ENCODE results near the gene BMPR1B. TPM values are rescaled to one million over a fixed set of nuclear protein-coding genes. Genes with fewer than 3 reads are reported as not detected.
"Not testable (repeated sequence)": the region's sequence is repeated elsewhere in the genome, so short reads cannot be mapped to it uniquely, and the experiment has no call there.

BMPR1B gene
- total and polyA plus RNA-seq, 10 donors, result 0.12 to 2.4 (median 1.2) TPM

GRCh38 chr4:95051702-95052020 lies 293.9 kb downstream of the BMPR1B start:
- Histone ChIP-seq H3K27ac (no peak overlapping the region), H3K4me1 (no peaks in the 10 kb centered on the region), H3K9me3 (no peaks in the 10 kb centered on the region), H3K4me3 (no peak overlapping the region), H3K27me3 (replicated peaks in 1 of 7) (no peaks in the 10 kb centered on the region), H3K36me3 (no peaks in the 10 kb centered on the region)
- TF ChIP-seq POLR2A (IDR thresholded peaks at IDR 0.05) (no peak), CTCF (IDR thresholded peaks at IDR 0.05 in 8 of 11, conservative IDR thresholded peaks at IDR 0.05 in 3 of 11) (no peak), POLR2AphosphoS5 (IDR thresholded peaks at IDR 0.05) (no peak)
- 61 to 81% (median 73%) methylated on average over 2 of the region's 2 CpGs for WGBS, 5 donors
- intact Hi-C loops (cut with DNase I; ENCODE audit: low total_unique reads), result no loop called here
- DNase-seq, result no peak

GRCh38 chr4:95058991-95059390 lies 301.2 kb downstream of the BMPR1B start:
- 93 to 100% (median 94%) methylated on average over 1 of the region's 1 CpG for WGBS, 5 donors
- Histone ChIP-seq H3K4me1 (peaks cover 0 to 10% (median 0%) of the 10 kb centered on the region in 6 donors), H3K36me3 (no peaks in the 10 kb centered on the region), H3K4me3 (no peak overlapping the region), H3K9me3 (no peaks in the 10 kb centered on the region), H3K27me3 (replicated peaks in 1 of 7) (no peaks in the 10 kb centered on the region), H3K27ac (no peak overlapping the region)
- TF ChIP-seq POLR2A (IDR thresholded peaks at IDR 0.05) (no peak), CTCF (IDR thresholded peaks at IDR 0.05 in 8 of 11, conservative IDR thresholded peaks at IDR 0.05 in 3 of 11) (no peak), POLR2AphosphoS5 (IDR thresholded peaks at IDR 0.05) (no peak)
- intact Hi-C loops (cut with DNase I; ENCODE audit: low total_unique reads), result no loop called here
- DNase-seq, result no peak

- Histone ChIP-seq H3K4me1 (peaks cover 0 to 10% (median 0%) of the 10 kb centered on the region in 6 donors), H3K27me3 (replicated peaks in 1 of 7) (no peaks in the 10 kb centered on the region), H3K27ac (no peak overlapping the region), H3K36me3 (no peaks in the 10 kb centered on the region), H3K9me3 (no peaks in the 10 kb centered on the region), H3K4me3 (no peak overlapping the region)
- no peak for DNase-seq
- WGBS, 5 donors, result 86 to 100% (median 89%) methylated on average over 1 of the region's 1 CpG
- intact Hi-C loops (cut with DNase I; ENCODE audit: low total_unique reads), result no loop called here
- TF ChIP-seq POLR2AphosphoS5 (IDR thresholded peaks at IDR 0.05), result no peak
- TF ChIP-seq CTCF (IDR thresholded peaks at IDR 0.05 in 8 of 11, conservative IDR thresholded peaks at IDR 0.05 in 3 of 11), result no peak
- TF ChIP-seq POLR2A (IDR thresholded peaks at IDR 0.05), result no peak
These were observed 301.9 kb downstream of the BMPR1B start for GRCh38 chr4:95059663-95060062.

GRCh38 chr4:95061220-95061619 lies 303.5 kb downstream of the BMPR1B start:
- intact Hi-C loops (cut with DNase I; ENCODE audit: low total_unique reads), result no loop called here
- H3K4me1 ChIP-seq, result peaks cover 0 to 10% (median 0%) of the 10 kb centered on the region in 6 donors
- H3K36me3 ChIP-seq, result no peaks in the 10 kb centered on the region
- no peaks in the 10 kb centered on the region for H3K27me3 ChIP-seq (replicated peaks in 1 of 7)
- no peak overlapping the region for H3K4me3 ChIP-seq
- 52 to 64% (median 60%) methylated on average over 2 of the region's 2 CpGs for WGBS, 5 donors
- no peaks in the 10 kb centered on the region for H3K9me3 ChIP-seq
- DNase-seq, result no peak
- TF ChIP-seq POLR2AphosphoS5 (IDR thresholded peaks at IDR 0.05), result no peak
- no peak for TF ChIP-seq CTCF (IDR thresholded peaks at IDR 0.05 in 8 of 11, conservative IDR thresholded peaks at IDR 0.05 in 3 of 11)
- TF ChIP-seq POLR2A (IDR thresholded peaks at IDR 0.05), result no peak
- peak overlapping the region in 2 of 8 donors; percentile 9 to 12 for H3K27ac ChIP-seq

GRCh38 chr4:95061801-95062200 lies 304.0 kb downstream of the BMPR1B start:
- H3K9me3 ChIP-seq; H3K36me3 ChIP-seq; H3K27me3 ChIP-seq (replicated peaks in 1 of 7); H3K4me3 ChIP-seq; DNase-seq; intact Hi-C loops (cut with DNase I; ENCODE audit: low total_unique reads): not testable (repeated sequence)
- peak overlapping the region in 3 of 8 donors; percentile 6 to 12 (median 9) for H3K27ac ChIP-seq
- H3K4me1 ChIP-seq, result peaks cover 0 to 10% (median 0%) of the 10 kb centered on the region in 6 donors
- 19 to 47% (median 44%) methylated on average over 4 of the region's 4 CpGs for WGBS, 5 donors
